ENCODE measurements around the gene SRRM2.

DNA sequence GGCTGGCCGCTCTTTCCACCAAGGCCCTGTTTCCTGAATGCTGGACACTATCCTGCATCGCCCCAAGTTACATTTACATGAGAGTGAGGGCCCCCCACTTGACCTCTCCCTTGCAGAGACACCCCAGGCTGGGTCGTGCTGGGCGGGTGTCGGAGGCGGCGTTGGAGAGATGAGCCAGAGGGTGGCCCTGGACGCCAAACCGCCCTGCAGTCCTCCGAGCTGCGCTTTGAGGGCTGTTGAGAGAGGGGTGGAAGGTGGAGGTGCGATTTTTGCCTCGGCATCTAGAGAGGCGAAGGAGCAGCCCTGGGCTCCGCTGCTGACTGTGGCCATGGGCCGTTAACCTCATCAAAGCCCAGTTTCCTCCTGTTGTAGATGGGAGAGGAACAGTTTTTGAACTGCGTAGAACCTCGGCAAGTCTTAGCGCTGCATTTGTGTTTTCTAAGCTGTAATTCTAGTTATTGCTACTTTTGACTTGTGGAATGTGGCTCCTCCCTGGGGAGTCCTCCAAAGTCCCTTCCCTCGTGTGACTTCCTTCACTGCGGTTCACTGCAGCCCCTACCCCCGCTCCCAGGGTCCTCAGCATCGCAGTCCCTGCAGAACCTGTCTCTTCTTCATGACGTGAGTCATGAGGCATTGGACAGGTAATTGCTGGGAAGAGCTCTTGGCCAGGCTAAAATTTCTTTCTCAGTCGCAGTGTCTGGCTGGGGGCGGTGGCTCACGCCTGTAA lies 25.6 kb downstream of the SRRM2 start:
- TF ChIP-seq POLR2A (IDR thresholded peaks at IDR 0.05) (no peak), POLR2AphosphoS5 (IDR thresholded peaks at IDR 0.05) (no peak), EP300 (IDR thresholded peaks at IDR 0.05) (no peak)
- TF ChIP-seq, protein P1, sequence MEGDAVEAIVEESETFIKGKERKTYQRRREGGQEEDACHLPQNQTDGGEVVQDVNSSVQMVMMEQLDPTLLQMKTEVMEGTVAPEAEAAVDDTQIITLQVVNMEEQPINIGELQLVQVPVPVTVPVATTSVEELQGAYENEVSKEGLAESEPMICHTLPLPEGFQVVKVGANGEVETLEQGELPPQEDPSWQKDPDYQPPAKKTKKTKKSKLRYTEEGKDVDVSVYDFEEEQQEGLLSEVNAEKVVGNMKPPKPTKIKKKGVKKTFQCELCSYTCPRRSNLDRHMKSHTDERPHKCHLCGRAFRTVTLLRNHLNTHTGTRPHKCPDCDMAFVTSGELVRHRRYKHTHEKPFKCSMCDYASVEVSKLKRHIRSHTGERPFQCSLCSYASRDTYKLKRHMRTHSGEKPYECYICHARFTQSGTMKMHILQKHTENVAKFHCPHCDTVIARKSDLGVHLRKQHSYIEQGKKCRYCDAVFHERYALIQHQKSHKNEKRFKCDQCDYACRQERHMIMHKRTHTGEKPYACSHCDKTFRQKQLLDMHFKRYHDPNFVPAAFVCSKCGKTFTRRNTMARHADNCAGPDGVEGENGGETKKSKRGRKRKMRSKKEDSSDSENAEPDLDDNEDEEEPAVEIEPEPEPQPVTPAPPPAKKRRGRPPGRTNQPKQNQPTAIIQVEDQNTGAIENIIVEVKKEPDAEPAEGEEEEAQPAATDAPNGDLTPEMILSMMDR (IDR thresholded peaks at IDR 0.05), result no peak

All from stomach (tissue), 4 donors.